Measurements from ENCODE around the gene TIMD4. TPM values are rescaled to one million over a fixed set of nuclear protein-coding genes. Genes with fewer than 3 reads are reported as not detected.
A peak's percentile ranks its signal among the peaks of the same experiment; 100 is the strongest.

TIMD4 gene
- total and polyA plus RNA-seq, 2 experiments from 2014 or later, result not detected

- no peak overlapping the region for H3K4me3 Mint-ChIP-seq
- H3K4me2 ChIP-seq, result no peak overlapping the region
- no peaks in the 10 kb centered on the region for H3K4me1 ChIP-seq (ENCODE audit: insufficient read depth)
- no peaks in the 10 kb centered on the region for H3K79me2 ChIP-seq (replicated peaks; ENCODE audit: insufficient read depth)
- H3K4me3 ChIP-seq, result no peak overlapping the region
- H3K9me2 ChIP-seq (ENCODE audit: insufficient read depth), result no peaks in the 10 kb centered on the region
- H3K36me3 ChIP-seq (ENCODE audit: insufficient read depth), result peaks cover 5% of the 10 kb centered on the region; the same call in 1 of the 2 replicates
- H3K27me3 ChIP-seq (ENCODE audit: insufficient read depth), result no peaks in the 10 kb centered on the region
- H3K4me1 Mint-ChIP-seq, result no peaks in the 10 kb centered on the region
- ATAC-seq (no peak), DNase-seq (ENCODE audit: low spot score) (no peak)
- no peaks in the 10 kb centered on the region for H4K20me1 ChIP-seq (replicated peaks; ENCODE audit: insufficient read depth)
- no peak overlapping the region; the same call in 1 of the 2 replicates for H2AFZ ChIP-seq
- no peaks in the 10 kb centered on the region for H3K27me3 Mint-ChIP-seq (ENCODE audit: insufficient read depth, low read depth, poor library complexity)
- TF ChIP-seq EZH2 (IDR thresholded peaks at IDR 0.05; ENCODE audit: low read depth, unreplicated experiment), result no peak
- no peak overlapping the region for H3K27ac ChIP-seq (ENCODE audit: low read depth)
- H3K36me3 Mint-ChIP-seq (ENCODE audit: low read depth), result no peaks in the 10 kb centered on the region
- H3F3A ChIP-seq (replicated peaks; ENCODE audit: low read depth), result no peaks in the 10 kb centered on the region
- no peak overlapping the region for H3K27ac Mint-ChIP-seq
- H3K9me3 Mint-ChIP-seq, result peaks cover 3% of the 10 kb centered on the region; the same call in 2 of the 3 replicates
Measured at GRCh38 chr5:156871212-156871611, 91.8 kb downstream of the TIMD4 start.

DNA sequence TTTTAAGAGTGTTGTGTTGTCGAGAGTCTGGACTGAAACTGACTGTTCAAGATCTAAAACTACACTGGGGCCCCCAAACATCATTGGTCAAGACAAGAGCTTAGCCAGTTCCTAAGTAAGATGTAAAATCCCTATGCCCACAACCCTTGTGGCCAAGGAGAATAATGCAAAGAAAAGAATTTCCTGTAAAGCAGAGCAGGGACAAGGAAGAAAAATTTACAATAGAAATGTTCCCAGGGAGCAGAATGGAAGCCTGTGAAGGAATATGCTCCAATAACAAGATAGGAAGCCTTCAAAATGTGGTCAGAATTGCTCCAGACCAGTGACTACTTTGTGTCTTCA, 92.6 kb downstream of the TIMD4 start:
- no peak overlapping the region for H3K4me3 ChIP-seq
- no peaks in the 10 kb centered on the region for H4K20me1 ChIP-seq (replicated peaks; ENCODE audit: insufficient read depth)
- no peak overlapping the region for H3K4me2 ChIP-seq
- H2AFZ ChIP-seq, result peak overlapping the region; percentile 34
- Mint-ChIP-seq H3K4me3 (no peak overlapping the region), H3K4me1 (no peaks in the 10 kb centered on the region), H3K36me3 (ENCODE audit: low read depth) (no peaks in the 10 kb centered on the region), H3K9me3 (peaks cover 3% of the 10 kb centered on the region; the same call in 2 of the 3 replicates), H3K27me3 (ENCODE audit: insufficient read depth, low read depth, poor library complexity) (no peaks in the 10 kb centered on the region), H3K27ac (no peak overlapping the region)
- DNase-seq (ENCODE audit: low spot score) (peak; percentile 28), ATAC-seq (no peak)
- H3F3A ChIP-seq (replicated peaks; ENCODE audit: low read depth), result no peaks in the 10 kb centered on the region
- H3K27ac ChIP-seq (ENCODE audit: low read depth), result no peak overlapping the region
- H3K36me3 ChIP-seq (ENCODE audit: insufficient read depth), result peaks cover 5% of the 10 kb centered on the region; the same call in 1 of the 2 replicates
- TF ChIP-seq, protein P1, sequence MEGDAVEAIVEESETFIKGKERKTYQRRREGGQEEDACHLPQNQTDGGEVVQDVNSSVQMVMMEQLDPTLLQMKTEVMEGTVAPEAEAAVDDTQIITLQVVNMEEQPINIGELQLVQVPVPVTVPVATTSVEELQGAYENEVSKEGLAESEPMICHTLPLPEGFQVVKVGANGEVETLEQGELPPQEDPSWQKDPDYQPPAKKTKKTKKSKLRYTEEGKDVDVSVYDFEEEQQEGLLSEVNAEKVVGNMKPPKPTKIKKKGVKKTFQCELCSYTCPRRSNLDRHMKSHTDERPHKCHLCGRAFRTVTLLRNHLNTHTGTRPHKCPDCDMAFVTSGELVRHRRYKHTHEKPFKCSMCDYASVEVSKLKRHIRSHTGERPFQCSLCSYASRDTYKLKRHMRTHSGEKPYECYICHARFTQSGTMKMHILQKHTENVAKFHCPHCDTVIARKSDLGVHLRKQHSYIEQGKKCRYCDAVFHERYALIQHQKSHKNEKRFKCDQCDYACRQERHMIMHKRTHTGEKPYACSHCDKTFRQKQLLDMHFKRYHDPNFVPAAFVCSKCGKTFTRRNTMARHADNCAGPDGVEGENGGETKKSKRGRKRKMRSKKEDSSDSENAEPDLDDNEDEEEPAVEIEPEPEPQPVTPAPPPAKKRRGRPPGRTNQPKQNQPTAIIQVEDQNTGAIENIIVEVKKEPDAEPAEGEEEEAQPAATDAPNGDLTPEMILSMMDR (conservative IDR thresholded peaks at IDR 0.05; ENCODE audit: low read depth in 2 of 2), result peak in 1 of 2 experiments; percentile 36; a peak in 2 of 4 replicates
- TF ChIP-seq CREB1 (CRISPR knock-in tag; IDR thresholded peaks at IDR 0.05; ENCODE audit: low read depth), result no peak
- H3K9me2 ChIP-seq (ENCODE audit: insufficient read depth), result no peaks in the 10 kb centered on the region
- H3K27me3 ChIP-seq (ENCODE audit: insufficient read depth), result no peaks in the 10 kb centered on the region
- H3K4me1 ChIP-seq (ENCODE audit: insufficient read depth), result no peaks in the 10 kb centered on the region
- no peaks in the 10 kb centered on the region for H3K79me2 ChIP-seq (replicated peaks; ENCODE audit: insufficient read depth)

Other genes starting within 250 kb of the TIMD4 start
- 0.21 TPM in 1 of 2 replicates, not detected in the other for gene PPP1R2B, start 112.9 kb downstream of the TIMD4 start, total RNA-seq (2014; rRNA removed; shearing (Covaris generic))
- gene PPP1R2B, start 112.9 kb downstream of the TIMD4 start, polyA plus RNA-seq (2016; fragmentation: Nextera tagmentation; extraction: Ambion mirVana), result 0.11 TPM in 1 of 2 replicates, not detected in the other
- not detected in 2 replicates for gene HAVCR1, start 95.9 kb upstream of the TIMD4 start, total RNA-seq (2014; rRNA removed; shearing (Covaris generic))
- gene HAVCR1, start 95.9 kb upstream of the TIMD4 start, polyA plus RNA-seq (2016; fragmentation: Nextera tagmentation; extraction: Ambion mirVana), result not detected in 2 replicates
- gene HAVCR2, start 145.8 kb upstream of the TIMD4 start, total RNA-seq (2014; rRNA removed; shearing (Covaris generic)), result 0.49 and 3.4 TPM in 2 replicates
- 0.07 TPM in 1 of 2 replicates, not detected in the other for gene HAVCR2, start 145.8 kb upstream of the TIMD4 start, polyA plus RNA-seq (2016; fragmentation: Nextera tagmentation; extraction: Ambion mirVana)
- gene MED7, start 179.6 kb upstream of the TIMD4 start, total RNA-seq (2014; rRNA removed; shearing (Covaris generic)), result 9.7 and 11.6 TPM in 2 replicates
- gene MED7, start 179.6 kb upstream of the TIMD4 start, polyA plus RNA-seq (2016; fragmentation: Nextera tagmentation; extraction: Ambion mirVana), result 31.7 and 34.4 TPM in 2 replicates
- gene GARIN3, start 203.0 kb upstream of the TIMD4 start, total RNA-seq (2014; rRNA removed; shearing (Covaris generic)), result not detected in 2 replicates
- not detected in 2 replicates for gene GARIN3, start 203.0 kb upstream of the TIMD4 start, polyA plus RNA-seq (2016; fragmentation: Nextera tagmentation; extraction: Ambion mirVana)
- not detected in 2 replicates for gene ITK, start 217.6 kb upstream of the TIMD4 start, total RNA-seq (2014; rRNA removed; shearing (Covaris generic))
- gene ITK, start 217.6 kb upstream of the TIMD4 start, polyA plus RNA-seq (2016; fragmentation: Nextera tagmentation; extraction: Ambion mirVana), result 0.08 TPM in 1 of 2 replicates, not detected in the other